NK-92 (cell line): ENCODE results near the gene DLG2.

Experiments
- DNase-seq: peaks from one replicate; lab custom pipeline; 2025; ENCODE audit not compliant: unreplicated experiment; lab: John Stamatoyannopoulos, UW

DLG2 gene

DNA sequence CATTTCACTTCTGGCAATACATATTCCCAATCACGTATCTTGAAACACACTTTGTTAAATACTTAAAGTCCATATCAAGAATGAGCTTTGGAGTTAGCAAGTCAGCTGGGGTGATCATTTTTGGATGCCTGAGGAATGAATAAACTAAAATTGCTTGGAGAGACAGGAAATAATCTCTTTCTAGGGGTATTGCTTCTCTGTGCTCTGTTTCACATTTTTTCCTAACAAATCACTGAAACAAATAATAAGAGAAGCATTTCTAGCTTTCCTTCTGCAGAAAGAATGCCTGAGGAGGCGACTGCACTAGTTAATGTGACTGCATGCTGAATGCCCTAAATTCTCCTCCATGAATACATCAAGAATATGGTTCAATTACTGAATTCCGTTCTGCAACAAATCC, 1799.6 kb downstream of the DLG2 start:
- DNase-seq = no peak

DNA sequence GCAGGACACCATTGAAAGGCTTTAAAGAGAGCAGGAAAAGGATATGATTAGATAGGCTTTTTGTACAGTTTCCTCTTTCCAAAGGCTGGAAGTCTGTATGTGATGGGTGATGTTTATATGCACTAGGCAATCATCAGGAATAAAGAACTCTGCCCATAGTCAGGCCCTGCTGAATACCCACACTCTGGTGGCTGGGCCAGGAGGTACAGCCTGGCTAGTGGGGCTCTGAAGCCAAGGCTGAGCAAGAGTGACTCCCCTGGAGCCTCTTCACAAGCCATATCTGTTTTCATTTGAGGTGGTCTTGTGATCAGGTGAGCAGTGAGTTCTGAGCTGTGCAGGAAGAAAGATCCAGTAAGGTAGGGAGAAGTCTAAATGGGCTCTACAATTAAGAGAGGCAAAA, 1801.1 kb downstream of the DLG2 start:
- DNase-seq = no peak

DNA sequence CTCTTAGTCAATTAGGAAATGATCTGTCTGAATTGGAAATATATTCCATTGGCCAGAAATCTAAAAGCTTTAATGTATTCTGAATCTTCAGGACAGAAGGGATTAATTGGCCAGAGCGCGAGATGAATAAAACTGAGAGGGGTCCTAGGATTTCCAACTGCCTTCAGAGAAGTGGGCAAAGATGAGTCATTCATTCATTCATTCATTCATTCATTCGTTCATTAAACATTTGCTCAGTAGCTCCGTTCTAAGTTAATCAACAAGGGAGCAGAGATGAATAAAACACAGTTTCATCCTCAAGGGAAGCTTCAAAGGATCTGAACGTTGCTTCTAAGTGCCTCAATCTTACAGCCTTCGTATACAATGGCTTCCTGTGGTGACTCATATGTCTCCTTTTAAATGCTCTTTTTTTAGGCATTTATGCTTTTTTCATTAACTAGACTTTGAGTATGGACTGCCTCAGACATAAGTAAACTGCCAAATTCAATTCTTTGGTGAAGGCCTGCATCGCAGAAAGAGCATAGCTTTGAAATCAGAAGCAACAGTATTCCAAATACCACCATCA, 1803.6 kb downstream of the DLG2 start:
- DNase-seq = no peak

DNA sequence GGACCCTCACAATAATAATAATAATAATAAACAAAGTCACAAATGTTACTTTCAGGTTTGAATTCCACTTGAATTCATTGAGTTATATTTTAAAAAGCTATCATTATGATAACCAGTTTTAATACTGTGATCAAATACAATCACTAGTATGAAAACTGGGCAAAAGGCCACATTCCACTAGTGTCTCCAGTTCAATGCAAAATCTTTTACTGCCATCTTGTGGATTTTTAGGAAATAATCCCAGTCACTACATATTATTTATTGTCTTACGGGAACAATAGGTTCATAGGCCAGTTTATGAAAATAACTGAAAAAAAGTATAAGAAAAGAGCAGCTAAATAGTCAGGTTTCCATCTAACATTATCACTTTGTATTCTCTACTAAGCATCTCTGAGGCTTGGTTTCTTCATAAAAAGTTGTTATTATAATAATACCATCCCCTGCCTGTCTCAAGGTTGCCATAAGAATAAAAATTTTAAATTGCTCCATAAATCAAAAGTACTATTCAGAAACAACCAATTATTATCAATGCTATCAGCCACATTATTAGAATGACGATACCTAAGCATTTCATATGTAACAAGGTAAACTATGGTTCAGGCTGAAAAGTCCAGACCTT, 1807.1 kb downstream of the DLG2 start:
- no peak for DNase-seq

DNA sequence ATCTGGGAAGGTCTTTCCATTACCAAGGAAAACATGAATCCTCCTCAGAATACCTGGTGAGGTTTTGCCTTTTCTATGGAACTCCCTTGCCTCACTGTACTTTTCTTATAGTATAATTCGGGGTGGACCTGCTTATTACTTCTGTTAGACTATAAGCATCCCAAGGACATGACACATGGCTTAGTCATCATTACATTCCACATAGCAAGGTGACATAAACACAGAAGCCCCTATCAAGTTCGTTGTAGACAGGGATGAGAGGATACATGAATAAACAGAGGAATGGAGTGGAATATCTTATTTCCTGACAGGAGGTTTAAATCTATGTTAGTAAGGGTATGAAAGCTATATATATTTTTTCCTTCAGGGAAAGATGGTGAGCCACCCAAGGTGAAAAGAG, 1808.8 kb downstream of the DLG2 start:
- DNase-seq = no peak

DNA sequence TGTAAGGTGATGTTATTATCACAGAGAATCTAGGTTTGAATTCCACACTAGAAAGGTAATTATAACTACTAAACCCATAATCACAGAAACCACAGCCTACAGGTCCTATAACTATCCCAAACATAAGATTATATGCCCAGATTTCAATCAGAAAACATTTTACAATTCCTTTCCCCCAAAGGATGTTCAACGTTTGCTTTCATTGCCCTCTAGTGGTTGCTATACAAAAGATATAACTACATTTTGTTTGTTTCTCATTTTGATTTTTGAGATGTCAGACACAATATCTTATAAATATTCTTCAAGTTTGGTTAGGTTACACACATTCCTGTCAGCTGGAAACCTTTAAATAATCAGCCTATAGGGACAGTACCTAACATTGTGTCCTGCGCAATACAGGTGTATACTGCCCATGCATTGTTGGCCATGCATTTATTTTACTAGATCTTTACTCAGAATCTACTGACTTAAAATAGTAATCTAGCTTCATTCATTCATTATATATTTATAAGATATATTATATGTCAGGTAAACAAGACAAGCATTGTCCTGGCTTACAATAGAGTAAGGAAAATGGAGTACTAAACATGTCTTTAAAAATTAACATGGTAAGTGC, 1810.5 kb downstream of the DLG2 start:
- DNase-seq = no peak

DNA sequence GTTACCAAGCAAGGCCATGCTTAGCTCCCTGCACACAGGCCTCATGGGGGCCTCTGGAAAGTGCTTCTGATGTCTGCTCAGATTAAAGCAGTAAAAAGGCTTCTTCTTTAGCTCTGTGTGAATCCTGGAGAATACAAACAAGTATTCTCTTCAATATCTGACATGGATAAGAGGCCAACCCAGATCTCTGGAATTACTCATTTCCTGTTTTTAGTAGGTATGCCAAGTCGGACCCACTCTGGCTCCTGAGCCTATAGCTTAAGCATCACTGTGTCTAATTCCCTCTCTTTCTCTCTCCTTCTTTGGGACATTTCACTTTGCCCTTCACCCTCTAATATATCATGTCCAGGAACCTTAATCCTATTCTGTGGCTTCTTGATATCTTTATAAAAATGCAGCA, 1811.4 kb downstream of the DLG2 start:
- no peak for DNase-seq

DNA sequence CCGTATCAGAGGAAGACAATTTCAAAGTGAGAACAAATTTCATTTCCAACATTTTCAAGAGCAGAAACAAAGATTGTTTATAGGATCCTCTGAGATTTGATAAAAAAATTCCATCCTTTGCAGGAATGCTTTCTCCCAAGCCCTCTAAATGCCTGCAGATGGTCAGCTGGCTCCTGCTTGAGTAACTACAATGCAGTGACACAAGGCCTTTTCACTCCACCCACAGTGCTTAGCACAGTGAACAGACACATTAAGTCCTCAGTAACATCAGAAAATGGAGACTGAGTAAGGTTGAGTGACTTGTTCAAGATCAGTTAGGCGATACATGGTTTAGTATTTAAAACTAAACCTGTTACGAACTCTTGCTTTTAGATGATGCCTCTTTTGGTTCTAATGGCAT, 1813.8 kb downstream of the DLG2 start:
- DNase-seq = no peak

DNA sequence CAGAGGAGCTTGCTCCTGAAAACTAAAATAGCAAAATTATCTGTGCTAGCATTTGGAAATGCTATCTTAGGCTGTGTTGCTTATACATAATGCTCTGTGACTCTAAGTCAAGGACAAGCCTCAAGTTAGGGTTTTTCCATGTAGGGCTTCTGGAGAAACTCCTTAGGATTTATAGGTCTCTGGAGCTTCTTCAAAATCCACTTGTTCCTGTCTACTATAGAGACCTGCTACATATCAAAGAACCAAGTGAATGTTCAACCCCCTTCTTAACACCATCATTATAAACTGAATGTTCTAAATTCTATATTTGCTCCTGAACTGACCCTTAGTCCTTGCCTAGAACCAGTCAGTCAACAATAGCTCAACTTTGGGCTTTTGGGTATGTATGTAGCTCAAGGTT, 1817.9 kb downstream of the DLG2 start:
- DNase-seq = no peak

DNA sequence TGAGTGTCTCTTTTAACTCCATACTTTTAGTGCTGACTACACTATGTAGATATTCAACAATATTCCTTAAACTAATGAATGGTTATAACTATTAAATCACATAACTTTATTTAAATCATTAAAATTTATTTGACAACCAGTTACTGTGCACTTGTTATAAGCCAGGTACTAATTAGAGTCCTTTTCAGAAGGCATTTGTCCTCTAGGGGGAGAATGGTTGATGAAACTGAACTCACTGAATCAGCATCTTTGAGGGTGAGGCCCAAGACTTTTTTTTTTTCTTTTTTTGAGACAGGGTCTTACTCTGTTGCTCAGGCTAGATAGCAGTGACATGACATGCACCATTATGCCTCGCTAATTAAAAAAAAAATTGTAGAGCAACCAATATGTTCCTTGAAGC, 1825.3 kb downstream of the DLG2 start:
- no peak for DNase-seq

DNA sequence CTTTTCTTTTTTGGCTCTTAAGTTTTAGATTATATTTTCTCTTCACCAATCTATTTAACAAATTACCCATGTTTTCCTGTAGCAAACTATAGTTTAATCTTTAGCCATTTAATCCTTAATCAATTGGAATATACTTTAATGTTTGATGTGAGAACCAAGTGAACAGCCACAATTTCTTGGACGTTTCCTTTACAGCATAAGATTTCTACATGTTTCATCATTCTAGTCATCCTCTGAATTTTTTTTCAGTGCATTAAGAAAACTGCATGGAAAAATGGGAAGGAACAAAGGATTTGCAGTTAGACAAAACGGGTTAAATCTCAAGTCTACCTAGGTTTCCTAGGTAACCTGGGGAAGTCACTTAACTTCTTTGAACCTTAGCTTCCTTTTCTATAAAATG, 1833.8 kb downstream of the DLG2 start:
- DNase-seq = no peak

DNA sequence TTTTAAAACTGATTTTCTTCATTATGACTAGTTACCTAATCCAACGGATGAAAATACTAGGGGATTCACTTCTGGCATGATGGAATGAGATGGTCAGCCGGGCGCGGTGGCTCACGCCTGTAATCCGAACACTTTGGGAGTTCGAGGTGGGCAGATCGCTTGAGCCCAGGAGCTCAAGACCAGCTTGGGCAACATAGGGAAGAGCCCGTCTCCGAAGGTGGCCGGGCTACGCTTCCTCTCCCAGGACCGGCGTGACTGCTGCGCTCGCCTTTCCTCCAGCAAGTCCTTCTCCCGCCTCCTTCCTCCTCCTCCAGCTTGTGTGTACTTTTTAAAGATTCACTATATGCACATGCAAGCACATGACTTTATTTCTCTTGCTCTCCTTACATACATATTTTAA, 1835.6 kb downstream of the DLG2 start:
- no peak for DNase-seq

DNA sequence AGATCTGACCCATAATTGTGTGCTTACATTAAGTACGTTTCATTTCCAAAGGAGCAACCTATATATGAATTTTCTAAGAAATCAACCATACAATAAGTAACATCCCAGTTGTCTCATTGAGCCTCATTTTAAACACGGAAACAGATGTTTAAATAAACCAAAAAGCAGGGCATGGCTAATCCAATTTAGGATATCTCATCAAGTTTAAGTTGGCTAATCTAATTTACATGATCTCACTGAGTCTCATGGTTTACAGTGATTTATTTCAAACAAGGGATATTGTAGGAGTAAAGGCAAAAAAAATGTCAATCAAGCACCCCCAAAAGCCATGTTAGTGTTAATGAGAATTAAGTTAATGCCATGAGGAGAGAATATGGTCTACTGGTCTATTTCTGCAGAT, 1841.2 kb downstream of the DLG2 start:
- DNase-seq = no peak

DNA sequence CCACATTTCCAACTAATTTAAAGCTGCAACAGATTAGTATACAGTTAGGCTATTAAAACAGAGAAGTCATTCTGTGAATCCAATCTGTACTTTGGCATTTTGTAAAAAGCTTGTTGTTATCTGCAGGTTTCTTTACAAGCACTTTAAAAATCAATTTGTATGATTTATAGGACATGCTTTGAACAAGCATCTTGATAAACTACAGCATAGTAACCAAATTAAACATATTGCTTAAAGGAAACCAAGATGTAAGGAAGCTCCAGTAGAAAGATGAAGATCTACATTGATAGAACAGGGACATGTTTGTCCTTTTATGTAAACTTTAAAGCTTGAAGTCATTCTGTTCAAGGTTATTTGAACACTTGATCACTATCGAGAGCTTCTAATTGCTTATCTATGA, 1842.7 kb downstream of the DLG2 start:
- DNase-seq = no peak

DNA sequence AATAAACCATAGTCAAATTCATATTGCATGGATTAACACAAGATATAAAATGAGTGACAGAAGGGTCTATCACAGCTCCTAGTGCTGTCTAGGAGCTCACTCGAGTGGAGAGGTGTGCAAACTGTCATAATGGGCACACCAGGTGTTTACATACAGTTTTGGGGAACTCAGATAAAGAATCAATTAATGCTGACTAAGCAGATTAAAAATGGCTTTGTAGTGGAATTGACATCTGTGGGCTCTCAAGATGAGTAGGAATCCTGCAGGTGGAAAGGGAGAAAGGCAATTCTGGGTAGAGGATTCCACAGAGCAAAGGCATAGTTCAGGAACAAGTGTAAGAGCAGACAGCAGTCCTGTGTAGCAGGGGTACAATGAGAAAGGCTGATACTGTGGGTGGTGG, 1844.8 kb downstream of the DLG2 start:
- DNase-seq = no peak

DNA sequence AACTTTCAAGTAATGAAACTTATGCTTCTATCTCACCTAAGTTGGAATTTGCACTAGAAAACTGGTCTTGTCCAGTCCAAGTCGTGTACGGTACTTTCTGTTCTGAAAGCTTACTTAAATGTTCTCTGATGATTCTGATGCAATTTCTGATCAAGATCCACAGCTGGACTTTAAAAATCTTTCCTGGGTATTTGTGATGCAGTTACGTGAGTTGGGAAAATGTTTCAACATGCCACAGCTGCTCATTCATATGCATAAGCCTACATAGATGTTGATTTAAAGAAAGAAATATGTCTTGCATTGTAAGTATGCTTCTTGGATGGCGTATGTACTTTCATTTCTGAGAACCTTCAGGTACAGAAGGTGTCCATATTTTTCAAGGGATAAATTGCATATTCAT, 1847.3 kb downstream of the DLG2 start:
- no peak for DNase-seq

DNA sequence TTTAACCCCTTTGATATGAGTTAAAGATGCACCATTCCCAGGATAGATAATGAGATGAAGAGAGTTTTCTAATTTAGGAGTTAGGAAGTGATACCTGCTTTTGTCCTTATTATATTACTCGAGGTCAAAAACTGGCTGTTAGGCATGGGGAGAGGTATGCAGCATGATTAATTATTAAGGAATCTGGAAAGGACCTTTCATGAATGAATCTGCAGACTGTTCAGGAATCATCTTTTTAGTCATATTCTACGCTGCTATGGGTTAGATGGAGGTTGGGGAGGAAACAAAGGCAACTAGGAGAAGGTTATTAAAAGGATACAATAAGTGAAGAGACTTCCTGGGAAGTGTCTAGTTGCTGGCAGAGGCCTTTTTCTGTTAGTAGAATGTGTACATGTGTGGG, 1848.5 kb downstream of the DLG2 start:
- DNase-seq = no peak

DNA sequence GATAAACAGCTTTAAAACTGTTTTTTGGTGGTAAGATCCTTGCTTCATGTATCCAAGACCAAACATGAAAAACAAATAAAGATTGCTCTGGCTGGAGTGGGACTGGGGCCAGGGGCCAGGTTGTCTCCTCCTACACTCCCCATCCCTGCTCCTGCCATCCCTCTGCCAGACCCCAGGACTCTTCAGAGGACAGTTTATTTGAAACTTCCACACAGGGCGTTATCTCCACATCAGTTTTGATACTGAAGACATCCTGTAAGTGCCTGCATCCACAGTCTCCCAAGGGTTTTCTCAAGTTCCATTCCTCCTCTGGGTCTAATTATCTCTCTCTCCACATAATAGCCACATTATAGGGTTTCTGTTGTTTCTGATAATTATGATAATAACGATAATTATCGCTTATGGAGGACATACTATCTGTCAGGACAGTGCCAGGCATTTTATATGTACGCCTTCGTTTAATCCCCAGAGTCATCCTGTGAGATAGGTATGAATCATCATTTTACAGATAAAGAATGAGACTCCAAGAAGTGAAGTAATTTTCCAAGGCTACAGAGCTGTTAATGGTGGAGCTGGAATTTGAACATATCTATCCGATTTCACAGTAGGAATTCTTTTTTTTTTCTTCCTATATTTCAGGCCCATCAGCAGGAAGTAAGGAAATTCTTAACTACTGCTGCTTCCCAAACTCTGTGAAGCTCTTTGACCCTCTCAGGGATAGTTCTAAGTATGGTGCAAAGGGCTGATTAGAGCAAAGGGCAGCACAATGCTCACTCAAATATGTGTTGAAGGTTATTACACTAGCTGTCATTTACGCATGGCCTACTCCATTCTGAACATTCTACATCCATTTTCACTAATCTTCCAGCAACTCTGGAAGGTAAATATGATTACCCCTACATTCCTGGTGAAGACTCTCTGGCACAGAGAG, 1852.9 kb downstream of the DLG2 start:
- DNase-seq = no peak

DNA sequence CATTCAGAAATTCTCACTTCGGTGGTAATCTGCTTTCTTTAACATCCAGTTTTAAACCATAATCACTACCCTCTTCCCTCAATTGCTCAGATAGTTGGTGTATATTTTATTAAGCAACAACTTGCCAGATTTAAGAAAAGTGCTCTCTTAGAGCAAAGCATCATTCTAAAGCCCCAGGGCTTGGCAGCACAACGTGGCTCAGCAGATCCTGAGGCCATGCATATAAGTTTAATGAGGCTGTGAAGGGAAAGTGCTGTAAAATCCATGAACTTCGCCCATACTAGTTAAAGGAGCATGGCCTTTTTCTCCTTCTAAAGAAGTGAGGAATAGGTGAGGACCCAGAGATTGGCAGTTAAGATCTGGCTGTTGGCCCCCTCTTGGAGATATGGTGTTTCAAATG, 1858.7 kb downstream of the DLG2 start:
- no peak for DNase-seq

DNA sequence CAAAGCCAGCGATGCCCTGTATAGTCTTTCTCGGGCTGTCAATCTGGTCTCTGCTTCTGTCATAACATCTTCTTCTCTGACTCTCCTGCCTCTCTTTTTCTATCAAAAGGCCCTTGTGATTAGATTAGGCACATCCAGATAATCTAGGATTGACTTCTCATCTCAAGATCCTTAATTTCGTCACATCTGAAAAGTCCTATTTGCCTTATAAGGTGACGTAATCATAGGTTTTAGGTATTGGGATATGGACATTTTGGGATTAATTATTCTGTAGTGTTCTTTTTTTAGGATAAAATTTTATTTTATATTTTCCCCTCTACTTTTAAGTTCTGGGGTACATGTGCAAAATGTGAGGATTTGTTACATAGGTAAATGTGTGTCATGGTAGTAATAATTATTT, 1860.2 kb downstream of the DLG2 start:
- DNase-seq = no peak

DNA sequence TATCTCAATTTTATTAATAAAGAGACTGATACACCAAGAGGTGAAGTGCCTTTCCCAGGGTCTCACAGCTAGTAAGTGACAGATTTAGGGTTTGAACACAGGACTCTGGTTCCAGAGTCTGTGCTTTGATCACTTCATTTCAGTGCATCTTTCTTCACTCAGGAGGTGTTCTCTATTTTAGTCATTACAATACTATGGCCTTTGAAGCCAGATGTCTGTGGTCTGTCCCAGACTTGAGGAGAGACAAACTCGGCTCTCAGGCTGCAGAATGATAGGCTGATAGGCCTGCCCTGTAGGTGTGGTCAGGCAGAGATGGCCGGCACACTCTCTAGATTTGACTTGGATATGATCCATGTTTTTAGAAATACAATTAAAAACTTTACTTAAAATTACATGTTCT, 1862.5 kb downstream of the DLG2 start:
- no peak for DNase-seq

DNA sequence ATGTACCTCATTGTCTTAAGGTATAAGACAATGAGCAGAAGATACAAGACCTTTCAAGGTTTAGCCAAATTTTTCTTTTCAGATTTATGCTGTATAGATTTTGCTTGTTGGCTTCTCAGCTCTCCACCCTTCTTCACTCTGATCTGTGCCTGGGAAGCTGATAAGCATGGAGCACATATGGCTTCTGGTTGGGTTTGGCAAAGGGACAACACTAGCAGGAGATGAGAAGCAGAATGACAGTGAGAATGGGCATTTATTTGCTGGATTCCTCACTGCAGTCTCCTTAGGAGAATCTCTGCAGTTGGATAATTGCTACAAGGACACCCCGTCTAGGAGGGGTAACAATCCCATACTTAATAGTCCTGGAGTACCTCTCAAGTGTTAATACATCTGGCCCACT, 1866.2 kb downstream of the DLG2 start:
- DNase-seq = no peak
